ENCODE results near the gene TNPO3. TPM values are rescaled to one million over a fixed set of nuclear protein-coding genes. Genes with fewer than 3 reads are reported as not detected.
A peak's percentile ranks its signal among the peaks of the same experiment; 100 is the strongest.

Gene TNPO3
- total and polyA plus RNA-seq, 2 of the 4 experiments (the other 2 are of a cell fraction): 24.2 to 77.2 TPM

DNA sequence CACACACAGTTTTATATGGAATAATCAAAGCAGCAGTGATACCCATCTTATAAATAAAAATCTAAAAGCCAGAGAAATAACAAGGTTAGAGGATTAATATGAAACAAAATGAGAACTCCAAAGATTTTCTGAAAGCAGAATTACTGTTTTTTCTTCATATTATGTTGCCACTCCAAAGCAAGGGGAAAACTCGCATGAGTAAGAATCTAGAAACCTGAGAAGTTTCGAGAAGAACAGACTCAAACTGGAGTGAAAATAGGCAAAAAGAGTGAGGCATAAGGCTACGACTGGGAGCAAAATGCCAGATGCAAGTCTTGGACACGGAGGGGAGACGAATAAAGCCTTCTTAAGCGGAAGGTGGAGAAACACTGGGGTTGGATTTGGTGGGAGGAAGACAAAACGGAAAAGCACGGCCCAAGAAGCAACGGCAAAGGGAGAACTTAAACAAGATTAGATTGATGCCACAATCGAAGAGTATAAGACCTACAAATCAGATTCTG, 923 bp downstream of the TNPO3 start:
- Histone ChIP-seq H3K9ac (ENCODE audit: low read depth, low read length) (peak overlapping the region; percentile 87), H2BK15ac (ENCODE audit: low read depth, low read length) (no peak overlapping the region), H3K4me1 (ENCODE audit: control insufficient read depth, insufficient read depth, low read length) (no peaks in the 10 kb centered on the region; the same call in 1 of the 2 replicates), H4K8ac (ENCODE audit: low read depth in 2 of 2, low read length in 2 of 2) (peak overlapping the region; percentile 78 to 99; a peak in 2 of 4 replicates), H4K5ac (ENCODE audit: low read depth, low read length) (peak overlapping the region; percentile 62; the same call in 1 of the 2 replicates), H2AK5ac (ENCODE audit: low read depth, low read length) (peak overlapping the region; percentile 92; the same call in 1 of the 2 replicates), H2BK120ac (ENCODE audit: low read depth, low read length) (peak overlapping the region; percentile 19; the same call in 1 of the 2 replicates), H3K9me1 (ENCODE audit: insufficient read depth, low read length) (peaks cover 14% of the 10 kb centered on the region), H3K36me3 (ENCODE audit: control insufficient read depth, insufficient read depth, low read length) (no peaks in the 10 kb centered on the region), H3K4me3 (ENCODE audit: insufficient read depth, low read depth, low read length) (peak overlapping the region; percentile 83), H3K14ac (replicated peaks; ENCODE audit: low read depth, low read length) (peak overlapping the region; percentile 96), H2BK20ac (ENCODE audit: low read depth, low read length) (no peak overlapping the region), H3K23ac (ENCODE audit: low read depth, low read length) (peak overlapping the region; percentile 99), H4K91ac (ENCODE audit: insufficient read depth, low read depth, low read length) (peak overlapping the region; percentile 96; the same call in 1 of the 2 replicates), H3K27ac (ENCODE audit: insufficient read depth, low read length) (peak overlapping the region; percentile 84), H3K9me3 (ENCODE audit: control insufficient read depth, insufficient read depth, low read length) (no peaks in the 10 kb centered on the region), H4K20me1 (ENCODE audit: insufficient read depth, low read length) (peaks cover 21% of the 10 kb centered on the region), H2AK9ac (replicated peaks; ENCODE audit: low read depth, low read length, poor library complexity) (peak overlapping the region; percentile 99), H3K27me3 (ENCODE audit: control insufficient read depth, insufficient read depth, low read length) (no peaks in the 10 kb centered on the region), H3K18ac (ENCODE audit: low read depth, low read length) (peak overlapping the region; percentile 10; the same call in 1 of the 2 replicates), H3K4ac (ENCODE audit: low read depth, low read length) (peak overlapping the region; percentile 100), H2BK5ac (ENCODE audit: low read depth, low read length, poor library complexity, severe bottlenecking) (peak overlapping the region; percentile 95), H3K79me1 (ENCODE audit: low read depth in 1 of 2, low read length in 2 of 2) (peaks cover 0 to 50% of the 10 kb centered on the region in 2 experiments; a peak in 3 of 4 replicates), H2AFZ (replicated peaks; ENCODE audit: low read length, poor library complexity) (peak overlapping the region; percentile 100), H3K4me2 (ENCODE audit: low read depth, low read length) (peak overlapping the region; percentile 97), H3K56ac (ENCODE audit: extremely low read depth, insufficient read depth, low read length) (peak overlapping the region; percentile 40)
- in situ Hi-C loops (cut with MboI; ENCODE audit: low sequenced_read_pairs): no loop called here
- dilution Hi-C loops (cut with HindIII; ENCODE audit: low sequenced_read_pairs, unreplicated experiment): no loop called here
- 3% methylated on average over 7 of the region's 10 CpGs; no CpG with 5 or more reads in 1 of the 2 experiments for WGBS, 2 experiments (ENCODE audit: extremely low coverage in 2 of 2, insufficient read length in 1 of 2)
- intact Hi-C loops (cut with micrococcal nuclease): no loop called here
- CTCF ChIA-PET: interaction anchor here (1.8 kb wide), 1 partner anchor 37 kb away, joined by 6 read pairs; no protein-coding TSS in a partner anchor
- POLR2A ChIA-PET (ENCODE audit: unreplicated experiment): interaction anchor here (0.7 to 1.3 kb wide), 3 partner anchors 11 to 98 kb away, joined by 3 to 5 read pairs (median 3); no protein-coding TSS in a partner anchor
- no TSS peak for BruUV-seq (replicated peaks)
- DNase-seq: peak; percentile 32
- no peak for ATAC-seq (ENCODE audit: low read depth)
- TF ChIP-seq, protein P1, sequence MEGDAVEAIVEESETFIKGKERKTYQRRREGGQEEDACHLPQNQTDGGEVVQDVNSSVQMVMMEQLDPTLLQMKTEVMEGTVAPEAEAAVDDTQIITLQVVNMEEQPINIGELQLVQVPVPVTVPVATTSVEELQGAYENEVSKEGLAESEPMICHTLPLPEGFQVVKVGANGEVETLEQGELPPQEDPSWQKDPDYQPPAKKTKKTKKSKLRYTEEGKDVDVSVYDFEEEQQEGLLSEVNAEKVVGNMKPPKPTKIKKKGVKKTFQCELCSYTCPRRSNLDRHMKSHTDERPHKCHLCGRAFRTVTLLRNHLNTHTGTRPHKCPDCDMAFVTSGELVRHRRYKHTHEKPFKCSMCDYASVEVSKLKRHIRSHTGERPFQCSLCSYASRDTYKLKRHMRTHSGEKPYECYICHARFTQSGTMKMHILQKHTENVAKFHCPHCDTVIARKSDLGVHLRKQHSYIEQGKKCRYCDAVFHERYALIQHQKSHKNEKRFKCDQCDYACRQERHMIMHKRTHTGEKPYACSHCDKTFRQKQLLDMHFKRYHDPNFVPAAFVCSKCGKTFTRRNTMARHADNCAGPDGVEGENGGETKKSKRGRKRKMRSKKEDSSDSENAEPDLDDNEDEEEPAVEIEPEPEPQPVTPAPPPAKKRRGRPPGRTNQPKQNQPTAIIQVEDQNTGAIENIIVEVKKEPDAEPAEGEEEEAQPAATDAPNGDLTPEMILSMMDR (conservative IDR thresholded peaks at IDR 0.05; ENCODE audit: low read depth, low read length): no peak
- TF ChIP-seq CEBPB (IDR thresholded peaks at IDR 0.05; ENCODE audit: low read depth, low read length) (no peak), RAD21 (IDR thresholded peaks at IDR 0.05; ENCODE audit: low read length) (no peak), NFE2L2 (IDR thresholded peaks at IDR 0.05; ENCODE audit: low read depth, low read length) (no peak), POLR2A (IDR thresholded peaks at IDR 0.05; ENCODE audit: low read depth, low read length) (no peak), MAFK (IDR thresholded peaks at IDR 0.05; ENCODE audit: low read depth, low read length) (no peak), SMC3 (IDR thresholded peaks at IDR 0.05; ENCODE audit: low read depth, low read length) (no peak)
